PC-3 (cell line): ENCODE measurements around the gene MTHFR.

Source experiments
- EZH2 ChIP-seq: fragments of 300-600 bp; sonication (generic); IDR thresholded peaks from one replicate; pipeline ENCODE4 v1.6.1; 2017; ENCODE audit warnings: antibody characterized with exemption, mild to moderate bottlenecking, low read length; ENCODE audit not compliant: unreplicated experiment
- EZH2phosphoT487 ChIP-seq: fragments of 300-600 bp; sonication (generic); IDR thresholded peaks from 2 replicates; pipeline ENCODE4 v1.6.1; 2018; ENCODE audit warnings: mild to moderate bottlenecking, antibody characterized with exemption, low read length, borderline replicate concordance
- TF ChIP-seq, protein P1 (sequence below): fragments of 300-600 bp; sonication (generic); conservative IDR thresholded peaks from 2 replicates; pipeline ENCODE4 v1.5.1; 2017; ENCODE audit warnings: antibody characterized with exemption, low read depth, mild to moderate bottlenecking, low read length

DNA sequence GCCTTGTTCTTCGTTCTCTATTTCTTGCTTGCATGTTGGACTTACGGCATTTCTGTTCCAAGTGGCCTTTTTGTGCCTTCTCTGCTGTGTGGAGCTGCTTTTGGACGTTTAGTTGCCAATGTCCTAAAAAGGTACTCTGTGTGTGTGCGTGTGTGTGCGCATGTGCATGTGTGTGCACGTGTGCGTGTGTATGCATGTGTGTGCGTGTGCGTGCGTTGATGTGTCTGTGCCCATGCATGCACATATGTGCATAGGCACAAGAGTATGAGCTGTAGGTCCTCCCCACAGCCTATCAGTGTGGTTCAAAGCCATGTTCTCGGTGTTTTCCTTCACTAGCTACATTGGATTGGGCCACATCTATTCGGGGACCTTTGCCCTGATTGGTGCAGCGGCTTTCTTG, 28.1 kb upstream of the MTHFR start:
- TF ChIP-seq EZH2phosphoT487 (no peak), EZH2 (no peak)
- TF ChIP-seq, protein P1, sequence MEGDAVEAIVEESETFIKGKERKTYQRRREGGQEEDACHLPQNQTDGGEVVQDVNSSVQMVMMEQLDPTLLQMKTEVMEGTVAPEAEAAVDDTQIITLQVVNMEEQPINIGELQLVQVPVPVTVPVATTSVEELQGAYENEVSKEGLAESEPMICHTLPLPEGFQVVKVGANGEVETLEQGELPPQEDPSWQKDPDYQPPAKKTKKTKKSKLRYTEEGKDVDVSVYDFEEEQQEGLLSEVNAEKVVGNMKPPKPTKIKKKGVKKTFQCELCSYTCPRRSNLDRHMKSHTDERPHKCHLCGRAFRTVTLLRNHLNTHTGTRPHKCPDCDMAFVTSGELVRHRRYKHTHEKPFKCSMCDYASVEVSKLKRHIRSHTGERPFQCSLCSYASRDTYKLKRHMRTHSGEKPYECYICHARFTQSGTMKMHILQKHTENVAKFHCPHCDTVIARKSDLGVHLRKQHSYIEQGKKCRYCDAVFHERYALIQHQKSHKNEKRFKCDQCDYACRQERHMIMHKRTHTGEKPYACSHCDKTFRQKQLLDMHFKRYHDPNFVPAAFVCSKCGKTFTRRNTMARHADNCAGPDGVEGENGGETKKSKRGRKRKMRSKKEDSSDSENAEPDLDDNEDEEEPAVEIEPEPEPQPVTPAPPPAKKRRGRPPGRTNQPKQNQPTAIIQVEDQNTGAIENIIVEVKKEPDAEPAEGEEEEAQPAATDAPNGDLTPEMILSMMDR = no peak
